ENCODE measurements around the gene FAM229A. TPM values are rescaled to one million over a fixed set of nuclear protein-coding genes. Genes with fewer than 3 reads are reported as not detected.

Gene FAM229A
- total RNA-seq, 1 donor from 2014 or later = 10.1 TPM

GRCh38 chr1:32367912-32368635 lies 5.8 kb upstream of the FAM229A start:
- Histone ChIP-seq H3K27me3 (no peaks in the 10 kb centered on the region), H3K4me3 (no peak overlapping the region), H3K27ac (no peak overlapping the region), H3K4me1 (no peaks in the 10 kb centered on the region), H3K36me3 (peaks cover 0 to 66% of the 10 kb centered on the region in 2 donors), H3K9me3 (no peaks in the 10 kb centered on the region)
- no peak for DNase-seq (ENCODE audit: extremely low spot score in 2 of 2)
- intact Hi-C loops (cut with DNase I) = no loop called here
- TF ChIP-seq POLR2AphosphoS5 (IDR thresholded peaks at IDR 0.05; ENCODE audit: insufficient read depth in 1 of 2, low read depth in 1 of 2) = no peak
- TF ChIP-seq POLR2A (IDR thresholded peaks at IDR 0.05) = no peak
- TF ChIP-seq CTCF (IDR thresholded peaks at IDR 0.05) = no peak

DNA sequence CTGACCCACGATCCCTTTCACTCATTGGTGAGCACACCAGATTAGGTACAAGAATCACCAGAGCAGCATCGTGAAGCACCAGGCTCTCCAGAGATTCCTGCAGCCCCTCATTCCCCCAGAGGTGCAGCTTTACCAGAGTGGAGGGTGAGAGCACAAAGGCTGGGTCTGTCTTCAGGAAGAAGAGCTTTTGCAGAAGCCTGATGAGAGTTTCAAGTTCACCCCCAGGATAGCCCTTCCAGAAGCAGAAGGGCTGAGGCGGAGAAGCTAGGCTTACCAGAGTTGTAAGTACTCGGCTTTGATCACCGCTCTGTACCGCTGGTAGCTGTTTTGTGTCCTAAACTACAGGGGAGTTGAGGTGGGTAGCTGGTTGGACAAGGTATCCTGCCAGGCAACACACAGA lies 3.2 kb upstream of the FAM229A start:
- Histone ChIP-seq H3K4me1 (peaks cover 21% of the 10 kb centered on the region), H3K27ac (no peak overlapping the region), H3K27me3 (no peaks in the 10 kb centered on the region), H3K36me3 (peaks cover 0 to 50% of the 10 kb centered on the region in 2 donors), H3K9me3 (no peaks in the 10 kb centered on the region), H3K4me3 (no peak overlapping the region)
- TF ChIP-seq POLR2AphosphoS5 (IDR thresholded peaks at IDR 0.05; ENCODE audit: insufficient read depth in 1 of 2, low read depth in 1 of 2) (no peak), CTCF (IDR thresholded peaks at IDR 0.05) (no peak), POLR2A (IDR thresholded peaks at IDR 0.05) (no peak)
- intact Hi-C loops (cut with DNase I) = no loop called here
- no peak for DNase-seq (ENCODE audit: extremely low spot score in 2 of 2)

DNA sequence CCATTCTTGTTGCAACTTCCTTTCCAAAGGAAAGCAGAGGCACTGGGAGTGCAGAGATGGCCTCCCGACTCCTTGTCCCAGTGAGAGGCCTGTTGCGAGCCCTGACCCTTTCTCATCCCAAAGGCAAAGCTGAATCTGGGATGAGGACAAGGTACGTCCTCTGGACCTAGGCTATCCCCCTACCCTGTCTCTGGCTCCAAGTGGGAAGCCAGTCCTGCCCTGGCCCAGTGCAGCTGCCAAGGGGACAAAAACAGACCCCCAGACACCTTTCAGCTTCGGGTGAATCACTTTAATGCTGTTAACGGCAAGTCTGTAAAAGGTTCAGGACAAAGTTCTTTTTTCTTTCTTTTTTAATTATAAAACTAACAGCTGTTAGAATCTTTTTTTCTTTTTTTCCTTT lies 2.6 kb upstream of the FAM229A start:
- peaks cover 21% of the 10 kb centered on the region for H3K4me1 ChIP-seq
- H3K27me3 ChIP-seq = no peaks in the 10 kb centered on the region
- H3K36me3 ChIP-seq = peaks cover 0 to 49% of the 10 kb centered on the region in 2 donors
- TF ChIP-seq POLR2A (IDR thresholded peaks at IDR 0.05) = no peak
- no peak for TF ChIP-seq CTCF (IDR thresholded peaks at IDR 0.05)
- TF ChIP-seq POLR2AphosphoS5 (IDR thresholded peaks at IDR 0.05; ENCODE audit: insufficient read depth in 1 of 2, low read depth in 1 of 2) = no peak
- no peaks in the 10 kb centered on the region for H3K9me3 ChIP-seq
- H3K27ac ChIP-seq = no peak overlapping the region
- DNase-seq (ENCODE audit: extremely low spot score in 2 of 2) = no peak
- H3K4me3 ChIP-seq = no peak overlapping the region
- intact Hi-C loops (cut with DNase I) = no loop called here

- Histone ChIP-seq H3K27ac (no peak overlapping the region), H3K4me3 (no peak overlapping the region), H3K27me3 (no peaks in the 10 kb centered on the region), H3K9me3 (no peaks in the 10 kb centered on the region), H3K4me1 (peaks cover 21% of the 10 kb centered on the region), H3K36me3 (peaks cover 0 to 38% of the 10 kb centered on the region in 2 donors)
- no peak for TF ChIP-seq POLR2A (IDR thresholded peaks at IDR 0.05)
- no peak for TF ChIP-seq CTCF (IDR thresholded peaks at IDR 0.05)
- TF ChIP-seq POLR2AphosphoS5 (IDR thresholded peaks at IDR 0.05; ENCODE audit: insufficient read depth in 1 of 2, low read depth in 1 of 2) = peak in 1 of 2 donors; percentile 20
- intact Hi-C loops (cut with DNase I) = no loop called here
- no peak for DNase-seq (ENCODE audit: extremely low spot score in 2 of 2)
Observed at GRCh38 chr1:32363713-32364112, 1.4 kb upstream of the FAM229A start.
